CD4-positive, alpha-beta T cell (primary cell): ENCODE results near the gene MYO15A. TPM values are rescaled to one million over a fixed set of nuclear protein-coding genes. Genes with fewer than 3 reads are reported as not detected.

Source experiments
- ATAC-seq: fragments of 200-7000 bp; cut with Tn5 transposase; one replicate; pipeline ENCODE4 v1.10.0; 2022; ENCODE audit warnings: mild to moderate bottlenecking; ENCODE audit not compliant: poor library complexity
- CTCF ChIA-PET: fragments of 350-600 bp; sonication (Branson Sonifier 250); formaldehyde crosslinking; loops from one replicate; lab custom pipeline; 2021; ENCODE audit warnings: antibody characterized with exemption, inconsistent platforms; lab: Charles Lee
- POLR2A ChIA-PET: fragments of 350-600 bp; sonication (Branson Sonifier 250); formaldehyde crosslinking; loops from one replicate; lab custom pipeline; 2021; ENCODE audit warnings: antibody characterized with exemption, inconsistent platforms; lab: Charles Lee
- DNase-seq, 14 experiments: peaks; one replicate each; pipeline ENCODE4 v3.0.0-alpha.2; 2013 to 2020; ENCODE audit warnings: mixed read lengths in 2 of 14
- H3K27ac ChIP-seq, 2 donors: one replicate each; pipeline versions ENCODE4 v1.5.1 to v1.7.0; 2013; ENCODE audit warnings: low read length in 2 of 2, low read depth in 1 of 2, mild to moderate bottlenecking in 1 of 2
- H3K27me3 ChIP-seq, 2 experiments: 1 replicate in 1 of 2; 2 replicates in 1 of 2; pipeline versions ENCODE4 v1.6.1 to v1.7.0; 2013; ENCODE audit warnings: low read length in 2 of 2, control low read depth in 1 of 2, mild to moderate bottlenecking in 1 of 2, moderate library complexity in 1 of 2; ENCODE audit not compliant: insufficient read depth in 2 of 2, control insufficient read depth in 1 of 2
- H3K36me3 ChIP-seq: one replicate; pipeline ENCODE4 v1.6.1; 2013; ENCODE audit warnings: low read length, control low read depth; ENCODE audit not compliant: insufficient read depth
- H3K4me1 ChIP-seq: one replicate; pipeline ENCODE4 v1.6.1; 2013; ENCODE audit warnings: low read length, control low read depth; ENCODE audit not compliant: insufficient read depth
- H3K4me3 ChIP-seq: one replicate; pipeline ENCODE4 v1.5.1; 2013; ENCODE audit warnings: mild to moderate bottlenecking, low read length, moderate library complexity
- H3K9me3 ChIP-seq, 2 experiments: 1 replicate in 1 of 2; 2 replicates in 1 of 2; pipeline versions ENCODE4 v1.6.1 to v1.7.0; 2013; ENCODE audit warnings: low read length in 2 of 2, mild to moderate bottlenecking in 2 of 2, control low read depth in 1 of 2, moderate library complexity in 1 of 2; ENCODE audit not compliant: control insufficient read depth in 1 of 2, insufficient read depth in 1 of 2
- H3K27ac Mint-ChIP-seq: one replicate; pipeline ENCODE4 v1.8.0; 2020; ENCODE audit warnings: mixed read lengths
- H3K27me3 Mint-ChIP-seq: one replicate; pipeline ENCODE4 v1.8.0; 2021; ENCODE audit warnings: mixed read lengths
- H3K36me3 Mint-ChIP-seq: one replicate; pipeline ENCODE4 v1.8.0; 2021; ENCODE audit warnings: low read depth, mixed read lengths
- H3K4me1 Mint-ChIP-seq: one replicate; pipeline ENCODE4 v1.8.0; 2021; ENCODE audit warnings: low read depth, mixed read lengths
- H3K4me3 Mint-ChIP-seq: one replicate; pipeline ENCODE4 v1.8.0; 2020; ENCODE audit warnings: mild to moderate bottlenecking, mixed read lengths
- H3K9me3 Mint-ChIP-seq: one replicate; pipeline ENCODE4 v1.8.0; 2020; ENCODE audit warnings: mixed read lengths
- intact Hi-C, 2 experiments: fragments of 100-400 bp; cut with DNase I in 1 of 2; cut with micrococcal nuclease in 1 of 2; formaldehyde crosslinking; loops; one replicate each; pipeline versions ENCODE4 v1.15.1 to v1.9.0; 2023 to 2025; cut with DNase I, micrococcal nuclease
- total RNA-seq, 174 experiments: library from RNA in 2 of 174; stranded (reverse) in 2 of 174; gene quantifications; one replicate each; pipeline ENCODE4 v1.2.3 and lab custom pipeline; 2021 to 2026
- TF ChIP-seq, protein P1 (sequence below): fragments of 200-600 bp; IDR thresholded peaks from one replicate; pipeline ENCODE4 v1.8.0; 2022; ENCODE audit warnings: antibody characterized with exemption, mild to moderate bottlenecking

Gene MYO15A
- total RNA-seq, 2 experiments from 2014 or later, result 1.2 to 1.6 TPM

DNA sequence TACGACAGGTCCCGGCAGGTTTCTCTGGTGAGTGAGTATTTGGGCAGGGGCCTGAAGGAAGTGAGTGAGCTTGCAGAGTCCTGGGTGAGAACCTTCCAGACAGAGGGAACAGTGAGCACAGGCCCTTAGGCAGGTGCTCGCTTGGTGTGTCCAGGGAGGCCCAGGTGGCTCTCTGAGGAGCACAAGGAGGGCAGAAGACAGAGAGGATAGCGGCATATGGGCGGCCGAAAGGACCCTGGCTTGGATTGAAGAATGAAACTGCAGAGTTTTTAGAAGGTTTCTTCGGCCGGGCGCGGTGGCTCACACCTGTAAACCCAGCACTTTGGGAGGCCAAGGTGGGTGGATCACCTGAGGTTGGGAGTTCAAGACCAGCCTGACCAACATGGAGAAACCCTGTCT, 14.1 kb upstream of the MYO15A start:
- Mint-ChIP-seq H3K27me3 (no peaks in the 10 kb centered on the region), H3K9me3 (no peaks in the 10 kb centered on the region), H3K4me3 (no peak overlapping the region), H3K36me3 (peaks cover 73% of the 10 kb centered on the region), H3K4me1 (peaks cover 17% of the 10 kb centered on the region), H3K27ac (no peak overlapping the region)
- H3K4me1 ChIP-seq, result peaks cover 4% of the 10 kb centered on the region
- no peak overlapping the region for H3K27ac ChIP-seq
- intact Hi-C loops, result no loop called here
- no peak for DNase-seq
- H3K4me3 ChIP-seq, result no peak overlapping the region
- TF ChIP-seq, protein P1, sequence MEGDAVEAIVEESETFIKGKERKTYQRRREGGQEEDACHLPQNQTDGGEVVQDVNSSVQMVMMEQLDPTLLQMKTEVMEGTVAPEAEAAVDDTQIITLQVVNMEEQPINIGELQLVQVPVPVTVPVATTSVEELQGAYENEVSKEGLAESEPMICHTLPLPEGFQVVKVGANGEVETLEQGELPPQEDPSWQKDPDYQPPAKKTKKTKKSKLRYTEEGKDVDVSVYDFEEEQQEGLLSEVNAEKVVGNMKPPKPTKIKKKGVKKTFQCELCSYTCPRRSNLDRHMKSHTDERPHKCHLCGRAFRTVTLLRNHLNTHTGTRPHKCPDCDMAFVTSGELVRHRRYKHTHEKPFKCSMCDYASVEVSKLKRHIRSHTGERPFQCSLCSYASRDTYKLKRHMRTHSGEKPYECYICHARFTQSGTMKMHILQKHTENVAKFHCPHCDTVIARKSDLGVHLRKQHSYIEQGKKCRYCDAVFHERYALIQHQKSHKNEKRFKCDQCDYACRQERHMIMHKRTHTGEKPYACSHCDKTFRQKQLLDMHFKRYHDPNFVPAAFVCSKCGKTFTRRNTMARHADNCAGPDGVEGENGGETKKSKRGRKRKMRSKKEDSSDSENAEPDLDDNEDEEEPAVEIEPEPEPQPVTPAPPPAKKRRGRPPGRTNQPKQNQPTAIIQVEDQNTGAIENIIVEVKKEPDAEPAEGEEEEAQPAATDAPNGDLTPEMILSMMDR, result no peak
- no peaks in the 10 kb centered on the region for H3K9me3 ChIP-seq
- ChIA-PET CTCF (no interaction called here), POLR2A (no interaction called here)
- ATAC-seq, result no peak
- H3K27me3 ChIP-seq, result no peaks in the 10 kb centered on the region
- peaks cover 57% of the 10 kb centered on the region for H3K36me3 ChIP-seq

DNA sequence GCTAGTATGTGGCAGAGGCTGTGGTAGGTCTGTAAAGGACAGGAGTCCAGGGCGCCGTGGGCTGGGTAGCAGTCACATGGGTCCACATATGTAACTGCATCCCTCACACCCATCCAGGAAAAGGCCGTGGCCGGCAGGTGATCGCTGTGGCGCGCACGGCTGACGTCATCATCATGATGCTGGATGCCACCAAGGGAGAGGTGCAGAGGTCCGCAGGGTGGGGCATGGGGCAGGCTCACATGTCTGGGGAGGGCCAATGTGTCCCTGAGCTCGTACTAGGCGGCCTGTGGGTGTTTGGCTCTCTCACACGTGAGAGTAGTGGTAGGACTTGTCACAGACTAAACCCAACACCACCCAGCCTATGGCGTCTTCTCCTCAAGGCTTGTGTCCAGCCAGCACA, 9.0 kb upstream of the MYO15A start:
- Histone ChIP-seq H3K9me3 (no peaks in the 10 kb centered on the region), H3K36me3 (peaks cover 70% of the 10 kb centered on the region), H3K27me3 (no peaks in the 10 kb centered on the region), H3K4me3 (no peak overlapping the region), H3K27ac (no peak overlapping the region), H3K4me1 (no peaks in the 10 kb centered on the region)
- POLR2A ChIA-PET, result no interaction called here
- ATAC-seq (no peak), DNase-seq (no peak)
- TF ChIP-seq, protein P1, result no peak
- H3K36me3 Mint-ChIP-seq, result peaks cover 73% of the 10 kb centered on the region
- H3K4me3 Mint-ChIP-seq, result no peak overlapping the region
- H3K27ac Mint-ChIP-seq, result no peak overlapping the region
- no peaks in the 10 kb centered on the region for H3K27me3 Mint-ChIP-seq
- CTCF ChIA-PET, result no interaction called here
- H3K4me1 Mint-ChIP-seq, result peaks cover 5% of the 10 kb centered on the region
- no peaks in the 10 kb centered on the region for H3K9me3 Mint-ChIP-seq
- intact Hi-C loops, result no loop called here

DNA sequence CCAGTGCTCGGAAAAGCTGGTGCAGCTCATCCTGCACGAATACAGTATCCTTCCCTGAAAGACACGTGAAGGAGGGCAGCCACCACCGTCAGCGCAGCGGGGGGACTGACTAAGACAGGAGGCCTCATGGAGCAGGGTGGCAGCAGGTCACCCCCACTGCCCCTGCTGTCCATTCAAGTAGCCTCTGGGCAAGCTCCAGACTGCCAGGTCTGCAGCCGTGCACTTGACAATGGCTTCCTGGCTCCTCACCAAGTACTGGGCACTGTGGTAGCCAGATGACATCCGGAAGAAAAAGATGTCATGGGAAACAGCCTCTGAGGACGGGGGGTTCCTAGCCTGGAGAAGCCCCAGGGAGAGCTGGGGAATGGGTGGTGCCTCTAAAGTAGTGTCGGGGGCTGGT, 7.9 kb upstream of the MYO15A start:
- TF ChIP-seq, protein P1, result no peak
- Mint-ChIP-seq H3K36me3 (peaks cover 64% of the 10 kb centered on the region), H3K4me3 (no peak overlapping the region), H3K4me1 (peaks cover 4% of the 10 kb centered on the region), H3K9me3 (no peaks in the 10 kb centered on the region), H3K27ac (no peak overlapping the region), H3K27me3 (no peaks in the 10 kb centered on the region)
- intact Hi-C loops, result no loop called here
- DNase-seq (no peak), ATAC-seq (no peak)
- H3K4me1 ChIP-seq, result no peaks in the 10 kb centered on the region
- H3K27me3 ChIP-seq, result no peaks in the 10 kb centered on the region
- H3K9me3 ChIP-seq, result no peaks in the 10 kb centered on the region
- no peak overlapping the region for H3K27ac ChIP-seq
- POLR2A ChIA-PET, result no interaction called here
- no peak overlapping the region for H3K4me3 ChIP-seq
- H3K36me3 ChIP-seq, result peaks cover 65% of the 10 kb centered on the region
- CTCF ChIA-PET, result no interaction called here
